ENCODE measurements around the gene KRT2. TPM values are rescaled to one million over a fixed set of nuclear protein-coding genes. Genes with fewer than 3 reads are reported as not detected.

KRT2 gene
- polyA plus RNA-seq, 2 of the 4 experiments (the other 2 are of a cell fraction) = 0.09 TPM; not detected in 1

DNA sequence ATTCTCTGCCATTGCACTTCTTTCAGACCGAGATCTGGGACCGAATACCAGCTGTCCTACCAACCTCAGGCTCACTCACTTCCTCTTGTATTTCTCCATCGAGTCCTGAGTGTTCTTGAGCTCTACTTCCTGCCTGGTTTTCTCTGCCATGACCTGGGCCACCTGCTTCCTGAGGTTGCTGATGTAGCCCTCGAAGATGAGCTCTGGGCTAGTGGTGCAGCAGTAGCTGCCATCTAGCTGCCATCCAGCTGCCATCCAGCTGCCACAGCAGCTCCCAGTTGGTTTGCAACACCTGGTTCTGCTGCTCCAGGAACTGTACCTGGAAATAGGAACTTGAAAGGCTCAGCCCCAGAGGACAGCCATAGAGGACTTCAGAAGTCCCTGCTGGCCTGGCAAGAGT, 18.6 kb downstream of the KRT2 start (continued):
- TF ChIP-seq, protein P1, sequence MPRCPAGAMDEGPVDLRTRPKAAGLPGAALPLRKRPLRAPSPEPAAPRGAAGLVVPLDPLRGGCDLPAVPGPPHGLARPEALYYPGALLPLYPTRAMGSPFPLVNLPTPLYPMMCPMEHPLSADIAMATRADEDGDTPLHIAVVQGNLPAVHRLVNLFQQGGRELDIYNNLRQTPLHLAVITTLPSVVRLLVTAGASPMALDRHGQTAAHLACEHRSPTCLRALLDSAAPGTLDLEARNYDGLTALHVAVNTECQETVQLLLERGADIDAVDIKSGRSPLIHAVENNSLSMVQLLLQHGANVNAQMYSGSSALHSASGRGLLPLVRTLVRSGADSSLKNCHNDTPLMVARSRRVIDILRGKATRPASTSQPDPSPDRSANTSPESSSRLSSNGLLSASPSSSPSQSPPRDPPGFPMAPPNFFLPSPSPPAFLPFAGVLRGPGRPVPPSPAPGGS (IDR thresholded peaks at IDR 0.05) = no peak

DNA sequence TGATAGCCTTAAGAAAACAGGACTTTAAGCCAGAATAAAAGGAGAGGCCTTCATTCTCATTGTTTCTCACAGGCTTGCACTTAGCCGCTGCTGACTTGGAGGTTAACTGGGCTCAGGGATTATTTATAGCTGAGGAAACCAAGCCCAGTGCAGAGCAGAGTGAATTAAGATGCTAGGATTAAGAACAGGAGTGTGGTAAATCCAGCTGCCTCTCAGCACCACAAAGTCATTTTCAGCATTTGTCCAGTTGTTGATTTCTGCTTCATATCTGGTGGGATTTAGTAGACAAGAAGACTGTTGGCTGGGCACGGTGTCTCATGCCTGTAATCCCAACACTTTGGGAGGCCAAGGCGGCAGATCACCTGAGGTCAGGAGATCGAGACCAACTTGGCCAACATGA, 19.4 kb downstream of the KRT2 start:
- no peak for ATAC-seq
- no peak for DNase-seq (ENCODE audit: low read depth in 1 of 2, low spot score in 1 of 2)
- no peaks in the 10 kb centered on the region for H3K9me3 ChIP-seq
- no peaks in the 10 kb centered on the region for H3K4me1 ChIP-seq
- TF ChIP-seq ZC3H11A (IDR thresholded peaks at IDR 0.05) = no peak
- TF ChIP-seq FOXS1 (CRISPR knock-in tag; IDR thresholded peaks at IDR 0.05) = no peak
- TF ChIP-seq, protein P2, sequence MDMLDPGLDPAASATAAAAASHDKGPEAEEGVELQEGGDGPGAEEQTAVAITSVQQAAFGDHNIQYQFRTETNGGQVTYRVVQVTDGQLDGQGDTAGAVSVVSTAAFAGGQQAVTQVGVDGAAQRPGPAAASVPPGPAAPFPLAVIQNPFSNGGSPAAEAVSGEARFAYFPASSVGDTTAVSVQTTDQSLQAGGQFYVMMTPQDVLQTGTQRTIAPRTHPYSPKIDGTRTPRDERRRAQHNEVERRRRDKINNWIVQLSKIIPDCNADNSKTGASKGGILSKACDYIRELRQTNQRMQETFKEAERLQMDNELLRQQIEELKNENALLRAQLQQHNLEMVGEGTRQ (IDR thresholded peaks at IDR 0.05) = no peak
- no peak for TF ChIP-seq RAD21 (conservative IDR thresholded peaks at IDR 0.05 in 1 of 2, IDR thresholded peaks at IDR 0.05 in 1 of 2)
- TF ChIP-seq HOXB13 (CRISPR knock-in tag; IDR thresholded peaks at IDR 0.05; ENCODE audit: low read depth) = no peak
- 79% methylated on average over 4 of the region's 4 CpGs for WGBS (ENCODE audit: missing lambda C conversion rate)
- POLR2A ChIA-PET = no interaction called here
- H3K4me3 ChIP-seq = no peak overlapping the region
- no peak for FAIRE-seq
- H3K27ac ChIP-seq = no peak overlapping the region
- CTCF ChIA-PET = interaction anchor here (1.3 kb wide), 1 partner anchor 10 kb away, joined by 3 read pairs; no protein-coding TSS in a partner anchor
- no peak overlapping the region for H3K4me2 ChIP-seq

DNA sequence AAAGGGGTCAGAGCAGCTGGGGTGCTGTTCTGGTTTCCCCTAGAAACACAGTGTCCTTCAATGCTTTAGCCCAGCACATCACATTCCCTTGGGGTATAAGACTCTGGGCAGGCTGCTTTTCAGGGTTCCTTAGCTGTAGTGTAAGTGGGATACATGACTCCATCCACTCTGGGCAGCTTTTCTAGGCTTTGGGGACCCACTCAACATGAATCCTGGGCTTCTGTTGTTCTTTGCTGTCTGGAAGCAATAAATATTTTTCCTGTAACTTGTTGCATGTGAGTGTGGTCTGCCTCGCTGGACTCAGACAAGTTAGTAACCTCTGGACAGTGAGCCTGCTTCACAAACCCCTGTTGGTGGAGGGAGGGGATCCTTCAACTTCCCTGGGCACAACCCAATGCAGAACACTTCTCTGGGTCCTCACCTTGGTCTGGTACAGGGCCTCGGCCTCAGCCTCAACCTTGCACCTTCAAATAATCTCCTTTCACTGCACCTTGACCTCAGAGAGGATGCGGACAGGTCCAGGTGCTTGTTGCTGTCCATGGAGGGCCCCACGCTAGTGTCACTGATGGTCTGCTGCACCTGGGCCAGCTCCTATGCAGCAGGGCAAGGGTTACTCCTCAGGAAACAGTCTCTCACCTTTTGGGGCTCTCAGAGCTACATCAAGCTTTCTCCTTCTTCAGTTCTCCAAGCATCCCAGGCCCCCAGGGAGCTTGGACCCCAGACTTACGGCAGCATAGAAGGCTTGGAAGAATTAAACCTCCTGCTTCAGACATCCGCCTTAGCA, 20.1 kb downstream of the KRT2 start:
- H3K4me3 ChIP-seq = no peak overlapping the region
- no peaks in the 10 kb centered on the region for H3K4me1 ChIP-seq
- CTCF ChIA-PET = no interaction called here
- ATAC-seq (no peak), FAIRE-seq (no peak), DNase-seq (ENCODE audit: low read depth in 1 of 2, low spot score in 1 of 2) (no peak)
- no peaks in the 10 kb centered on the region for H3K9me3 ChIP-seq
- POLR2A ChIA-PET = no interaction called here
- no peak overlapping the region for H3K4me2 ChIP-seq
- WGBS (ENCODE audit: missing lambda C conversion rate) = 61% methylated on average over 6 of the region's 6 CpGs
- TF ChIP-seq HEYL (CRISPR knock-in tag; IDR thresholded peaks at IDR 0.05) = no peak
- TF ChIP-seq RAD21 (conservative IDR thresholded peaks at IDR 0.05 in 1 of 2, IDR thresholded peaks at IDR 0.05 in 1 of 2) = no peak
- H3K27ac ChIP-seq = no peak overlapping the region

DNA sequence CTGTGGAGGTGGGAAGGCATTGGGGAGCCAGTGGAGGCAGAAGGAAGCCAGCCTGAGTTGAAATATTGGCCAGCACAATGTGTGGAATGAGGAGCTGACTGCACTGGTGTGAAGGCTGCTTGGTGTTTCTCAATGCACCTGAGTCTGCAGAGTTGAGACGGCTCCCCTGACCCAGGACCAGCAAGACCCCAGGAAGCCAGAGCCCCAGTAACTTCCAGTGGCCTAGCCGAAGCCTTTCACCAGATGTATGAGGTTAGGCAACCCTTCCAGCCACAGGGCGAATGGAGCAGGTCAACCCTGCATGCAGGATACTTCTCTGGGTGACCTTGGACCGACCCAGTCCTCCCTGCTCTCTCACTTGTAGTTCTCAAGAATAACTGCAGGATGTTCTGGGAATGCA, 20.7 kb downstream of the KRT2 start:
- no peak overlapping the region for H3K4me3 ChIP-seq
- DNase-seq (ENCODE audit: low read depth in 1 of 2, low spot score in 1 of 2) (no peak), FAIRE-seq (no peak), ATAC-seq (no peak)
- ChIA-PET CTCF (interaction anchor here (1.4 kb wide), 1 partner anchor 249 kb away, joined by 3 read pairs; no protein-coding TSS in a partner anchor), POLR2A (no interaction called here)
- H3K4me2 ChIP-seq = no peak overlapping the region
- WGBS (ENCODE audit: missing lambda C conversion rate) = 37% methylated on average over 4 of the region's 4 CpGs
- TF ChIP-seq CBX8 (IDR thresholded peaks at IDR 0.05) (no peak), FOSB (CRISPR knock-in tag; IDR thresholded peaks at IDR 0.05) (no peak), CBX2 (IDR thresholded peaks at IDR 0.05; ENCODE audit: borderline replicate concordance, low read depth) (no peak), EHMT2 (IDR thresholded peaks at IDR 0.05; ENCODE audit: low read depth) (no peak), PHF8 (IDR thresholded peaks at IDR 0.05; ENCODE audit: borderline replicate concordance, low read depth) (no peak), ZSCAN20 (CRISPR knock-in tag; IDR thresholded peaks at IDR 0.05) (no peak), POLR2A (IDR thresholded peaks at IDR 0.05; ENCODE audit: low read length) (no peak), NFE2L2 (conservative IDR thresholded peaks at IDR 0.05; ENCODE audit: low read length) (no peak)
- TF ChIP-seq, protein P2 (IDR thresholded peaks at IDR 0.05) = no peak
- no peaks in the 10 kb centered on the region for H3K9me3 ChIP-seq
- no peak overlapping the region for H3K27ac ChIP-seq
- H3K4me1 ChIP-seq = no peaks in the 10 kb centered on the region
